Measurements from ENCODE around the gene RNH1.

DNA sequence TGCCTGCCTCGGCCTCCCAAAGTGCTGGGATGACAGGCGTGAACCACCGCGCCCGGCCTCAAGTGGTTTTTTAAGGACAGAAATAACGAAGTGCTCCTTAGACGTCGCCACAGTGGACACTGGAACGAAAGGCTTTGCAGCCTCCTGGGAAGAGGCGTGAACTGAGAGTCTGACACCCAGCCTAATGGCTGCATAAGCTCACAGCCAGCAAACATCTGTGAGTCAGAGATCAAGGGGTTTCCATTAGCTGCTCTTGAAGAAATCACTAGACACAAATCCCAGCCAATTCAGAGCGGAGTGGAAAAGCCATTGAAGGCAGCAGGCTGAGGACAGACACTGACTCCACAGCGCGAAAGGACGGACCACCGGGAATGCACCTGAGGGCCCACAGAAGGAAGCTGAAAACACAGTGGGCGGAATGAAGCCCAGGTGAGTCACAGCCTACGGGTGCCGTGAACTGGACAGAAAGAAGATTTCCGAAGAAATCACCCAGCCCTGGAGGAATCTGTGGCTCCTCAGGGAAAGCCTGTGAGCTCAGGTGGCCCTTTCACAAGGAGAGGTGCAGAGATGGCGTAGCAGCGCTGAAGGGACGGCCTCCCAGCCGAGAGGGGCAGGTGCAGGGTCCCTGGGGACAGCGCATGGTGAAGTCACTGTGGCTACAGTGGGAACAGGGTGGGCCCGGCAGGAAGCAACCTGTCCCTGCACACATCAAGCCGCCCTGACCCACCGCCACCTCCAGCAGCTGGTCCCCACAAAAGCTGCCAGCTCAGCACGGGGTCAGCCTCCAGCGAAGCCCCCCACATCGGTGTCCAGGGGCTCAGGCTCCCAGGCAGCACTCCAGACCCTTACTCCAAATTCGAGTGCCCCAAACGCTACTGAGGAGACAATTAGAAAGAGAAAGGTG is 41.9 kb upstream of the RNH1 start:
- TF ChIP-seq POLR2A (IDR thresholded peaks at IDR 0.05; ENCODE audit: extremely low read depth, insufficient read length): no peak
- no peak for TF ChIP-seq CTCF (IDR thresholded peaks at IDR 0.05; ENCODE audit: low read depth, low read length)
- TF ChIP-seq MYC (IDR thresholded peaks at IDR 0.05; ENCODE audit: low read depth, low read length): no peak
- TF ChIP-seq, protein P1, sequence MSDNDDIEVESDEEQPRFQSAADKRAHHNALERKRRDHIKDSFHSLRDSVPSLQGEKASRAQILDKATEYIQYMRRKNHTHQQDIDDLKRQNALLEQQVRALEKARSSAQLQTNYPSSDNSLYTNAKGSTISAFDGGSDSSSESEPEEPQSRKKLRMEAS (IDR thresholded peaks at IDR 0.05; ENCODE audit: low read depth, low read length): no peak
